ENCODE data around the gene NKX2-2.
A peak's percentile ranks its signal among the peaks of the same experiment; 100 is the strongest.
"Not testable (repeated sequence)": the region's sequence is repeated elsewhere in the genome, so short reads cannot be mapped to it uniquely, and the experiment has no call there.

NKX2-2 gene

GRCh38 chr20:21490105-21490504, 23.8 kb downstream of the NKX2-2 start:
- no peak overlapping the region for H3K4me3 ChIP-seq (replicated peaks; ENCODE audit: low read depth, low read length)
- TF ChIP-seq, protein P1, sequence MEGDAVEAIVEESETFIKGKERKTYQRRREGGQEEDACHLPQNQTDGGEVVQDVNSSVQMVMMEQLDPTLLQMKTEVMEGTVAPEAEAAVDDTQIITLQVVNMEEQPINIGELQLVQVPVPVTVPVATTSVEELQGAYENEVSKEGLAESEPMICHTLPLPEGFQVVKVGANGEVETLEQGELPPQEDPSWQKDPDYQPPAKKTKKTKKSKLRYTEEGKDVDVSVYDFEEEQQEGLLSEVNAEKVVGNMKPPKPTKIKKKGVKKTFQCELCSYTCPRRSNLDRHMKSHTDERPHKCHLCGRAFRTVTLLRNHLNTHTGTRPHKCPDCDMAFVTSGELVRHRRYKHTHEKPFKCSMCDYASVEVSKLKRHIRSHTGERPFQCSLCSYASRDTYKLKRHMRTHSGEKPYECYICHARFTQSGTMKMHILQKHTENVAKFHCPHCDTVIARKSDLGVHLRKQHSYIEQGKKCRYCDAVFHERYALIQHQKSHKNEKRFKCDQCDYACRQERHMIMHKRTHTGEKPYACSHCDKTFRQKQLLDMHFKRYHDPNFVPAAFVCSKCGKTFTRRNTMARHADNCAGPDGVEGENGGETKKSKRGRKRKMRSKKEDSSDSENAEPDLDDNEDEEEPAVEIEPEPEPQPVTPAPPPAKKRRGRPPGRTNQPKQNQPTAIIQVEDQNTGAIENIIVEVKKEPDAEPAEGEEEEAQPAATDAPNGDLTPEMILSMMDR (IDR thresholded peaks at IDR 0.05; ENCODE audit: low read length, missing control alignments), result peak; percentile 36
- peak; percentile 22 for DNase-seq (ENCODE audit: low read depth)

DNA sequence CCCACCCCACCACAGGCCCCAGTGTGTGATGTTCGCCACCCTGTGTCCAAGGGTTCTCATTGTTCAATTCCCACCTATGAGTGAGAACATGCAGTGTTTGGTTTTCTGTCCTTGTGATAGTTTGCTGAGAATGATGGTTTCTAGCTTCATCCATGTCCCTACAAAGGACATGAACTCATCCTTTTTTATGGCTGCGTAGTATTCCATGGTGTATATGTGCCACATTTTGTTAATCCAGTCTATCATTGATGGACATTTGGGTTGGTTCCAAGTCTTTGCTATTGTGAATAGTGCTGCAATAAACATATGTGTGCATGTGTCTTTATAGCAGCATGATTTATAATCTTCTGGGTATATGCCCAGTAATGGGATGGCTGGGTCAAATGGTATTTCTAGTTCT, 33.7 kb downstream of the NKX2-2 start:
- H3K4me3 ChIP-seq (replicated peaks; ENCODE audit: low read depth, low read length); DNase-seq (ENCODE audit: low read depth): not testable (repeated sequence)

DNA sequence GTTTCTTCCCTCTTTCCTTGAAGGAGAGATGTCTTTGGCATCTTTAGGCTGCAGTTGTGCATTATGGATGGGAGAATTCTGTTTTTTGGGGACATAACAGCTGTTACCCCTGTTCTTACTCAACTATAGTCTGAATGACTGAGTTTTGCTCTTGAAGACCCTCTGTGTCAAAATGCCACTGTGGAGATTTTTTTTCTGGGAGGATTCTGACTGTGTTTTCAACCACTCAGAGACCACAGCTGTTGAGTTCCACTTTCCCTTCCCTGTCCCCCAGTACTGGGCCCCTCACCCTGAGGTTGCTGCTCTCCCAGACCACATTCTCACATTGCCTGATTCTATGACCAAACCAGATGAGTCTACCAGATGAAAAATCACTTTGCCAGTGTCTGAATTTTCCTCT, 48.1 kb downstream of the NKX2-2 start:
- no peak for DNase-seq (ENCODE audit: low read depth)
- TF ChIP-seq, protein P1 (IDR thresholded peaks at IDR 0.05; ENCODE audit: low read length, missing control alignments), result no peak
- no peak overlapping the region for H3K4me3 ChIP-seq (replicated peaks; ENCODE audit: low read depth, low read length)

DNA sequence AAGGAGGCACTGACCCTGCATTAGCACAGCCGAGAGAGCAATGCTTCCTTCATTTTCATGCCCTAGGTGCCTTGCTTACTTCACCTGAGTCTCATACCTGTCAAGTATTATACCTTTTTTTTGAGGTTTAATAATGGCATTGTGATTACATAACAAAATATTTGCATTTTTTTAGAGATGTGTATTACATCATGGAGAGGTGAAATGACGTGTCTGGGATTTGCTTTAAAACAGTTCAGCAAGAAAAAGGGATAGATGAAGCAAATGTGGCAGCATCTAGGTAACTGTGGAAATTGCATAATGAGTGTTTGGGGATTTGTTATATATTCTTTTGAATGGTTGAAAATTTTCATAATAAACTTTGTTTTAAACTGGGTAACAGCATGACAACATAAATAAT, 48.9 kb downstream of the NKX2-2 start:
- TF ChIP-seq, protein P1 (IDR thresholded peaks at IDR 0.05; ENCODE audit: low read length, missing control alignments), result no peak
- H3K4me3 ChIP-seq (replicated peaks; ENCODE audit: low read depth, low read length), result no peak overlapping the region
- DNase-seq (ENCODE audit: low read depth), result no peak

All from fibroblast of pulmonary artery (primary cell).